Vagina (tissue), 2 donors: ENCODE results near the gene SSTR1. TPM values are rescaled to one million over a fixed set of nuclear protein-coding genes. Genes with fewer than 3 reads are reported as not detected.
"Not testable (repeated sequence)": the region's sequence is repeated elsewhere in the genome, so short reads cannot be mapped to it uniquely, and the experiment has no call there.

Source experiments
- DNase-seq, 2 donors: peaks; one replicate each; pipeline ENCODE4 v3.0.0-alpha.2; 2017; ENCODE audit errors: extremely low spot score in 2 of 2
- H3K27ac ChIP-seq: fragments of 200-600 bp; sonication (generic); one replicate; pipeline ENCODE4 v1.5.1; 2019
- H3K27me3 ChIP-seq: fragments of 200-600 bp; sonication (generic); one replicate; pipeline ENCODE4 v1.5.1; 2019
- H3K36me3 ChIP-seq, 2 donors: fragments of 200-600 bp; sonication (generic); one replicate each; pipeline ENCODE4 v1.5.1; 2017 to 2019
- H3K4me1 ChIP-seq: fragments of 200-600 bp; sonication (generic); one replicate; pipeline ENCODE4 v1.5.1; 2019
- H3K4me3 ChIP-seq, 2 donors: fragments of 200-600 bp; sonication (generic); 1 replicate in 1 of 2; 2 replicates in 1 of 2; pipeline ENCODE4 v1.5.1; 2016 to 2019
- H3K9me3 ChIP-seq: fragments of 200-600 bp; sonication (generic); one replicate; pipeline ENCODE4 v1.5.1; 2019
- CTCF ChIP-seq, 3 experiments: fragments of 450-650 bp in 2 of 3; fragments of 200-600 bp in 1 of 3; sonication (generic) in 1 of 3; IDR thresholded peaks; one replicate each; pipeline ENCODE4 v1.5.1; 2017 to 2019; ENCODE audit warnings: antibody characterized with exemption in 3 of 3, mild to moderate bottlenecking in 2 of 3, moderate library complexity in 2 of 3
- POLR2A ChIP-seq, 2 donors: fragments of 450-650 bp; IDR thresholded peaks; one replicate each; pipeline ENCODE4 v1.6.1; 2017; ENCODE audit warnings: antibody characterized with exemption in 2 of 2, mild to moderate bottlenecking in 2 of 2, moderate library complexity in 2 of 2
- POLR2AphosphoS5 ChIP-seq, 2 donors: sonication (generic); formaldehyde crosslinking; IDR thresholded peaks; one replicate each; pipeline ENCODE4 v1.9.0; 2017; ENCODE audit warnings: antibody characterized with exemption in 2 of 2, mild to moderate bottlenecking in 2 of 2, low read depth in 1 of 2; ENCODE audit not compliant: insufficient read depth in 1 of 2
- intact Hi-C: fragments of 100-400 bp; cut with DNase I; formaldehyde crosslinking; loops from one replicate; pipeline ENCODE4 v1.15.1; 2023
- total RNA-seq: library from RNA; depleted of rRNA; stranded (reverse); fragments of >200 nt; gene quantifications from one replicate; pipeline ENCODE4 v1.2.3, GENCODE V29; 2016

Gene SSTR1
- total RNA-seq, 1 donor from 2014 or later, result 1.2 TPM

GRCh38 chr14:38186216-38186615, 21.5 kb upstream of the SSTR1 start:
- TF ChIP-seq CTCF (IDR thresholded peaks at IDR 0.05) (no peak), POLR2AphosphoS5 (IDR thresholded peaks at IDR 0.05; ENCODE audit: insufficient read depth in 1 of 2, low read depth in 1 of 2) (no peak)
- Histone ChIP-seq H3K27me3 (no peaks in the 10 kb centered on the region), H3K27ac (no peak overlapping the region), H3K36me3 (no peaks in the 10 kb centered on the region), H3K4me1 (no peaks in the 10 kb centered on the region), H3K9me3 (no peaks in the 10 kb centered on the region), H3K4me3 (no peak overlapping the region)
- no peak for DNase-seq
- intact Hi-C loops, result no loop called here

- no peak for TF ChIP-seq POLR2AphosphoS5 (IDR thresholded peaks at IDR 0.05; ENCODE audit: insufficient read depth in 1 of 2, low read depth in 1 of 2)
- no peak for TF ChIP-seq CTCF (IDR thresholded peaks at IDR 0.05)
- TF ChIP-seq POLR2A (IDR thresholded peaks at IDR 0.05), result no peak
- intact Hi-C loops, result no loop called here
- no peaks in the 10 kb centered on the region for H3K27me3 ChIP-seq
- DNase-seq, result no peak
- H3K9me3 ChIP-seq, result no peaks in the 10 kb centered on the region
- H3K4me3 ChIP-seq, result no peak overlapping the region
- H3K36me3 ChIP-seq, result no peaks in the 10 kb centered on the region
- no peak overlapping the region for H3K27ac ChIP-seq
- no peaks in the 10 kb centered on the region for H3K4me1 ChIP-seq
Measured at GRCh38 chr14:38187528-38187927, 20.2 kb upstream of the SSTR1 start.

- no peaks in the 10 kb centered on the region for H3K36me3 ChIP-seq
Measured at GRCh38 chr14:38189930-38190726, 17.6 kb upstream of the SSTR1 start.

GRCh38 chr14:38190846-38191245, 16.9 kb upstream of the SSTR1 start:
- H3K9me3 ChIP-seq, H3K4me3 ChIP-seq, DNase-seq, H3K4me1 ChIP-seq, H3K36me3 ChIP-seq, H3K27me3 ChIP-seq, intact Hi-C loops, H3K27ac ChIP-seq: not testable (repeated sequence)

More at GRCh38 chr14:38189930-38190726, 17.6 kb upstream of the SSTR1 start:
- Histone ChIP-seq H3K4me3 (no peak overlapping the region), H3K27ac (no peak overlapping the region), H3K9me3 (no peaks in the 10 kb centered on the region), H3K4me1 (no peaks in the 10 kb centered on the region), H3K27me3 (no peaks in the 10 kb centered on the region)
- TF ChIP-seq POLR2AphosphoS5 (IDR thresholded peaks at IDR 0.05; ENCODE audit: insufficient read depth in 1 of 2, low read depth in 1 of 2), result no peak
- no peak for TF ChIP-seq CTCF (IDR thresholded peaks at IDR 0.05)
- no peak for TF ChIP-seq POLR2A (IDR thresholded peaks at IDR 0.05)
- no peak for DNase-seq
- intact Hi-C loops, result no loop called here

GRCh38 chr14:38191491-38191890, 16.2 kb upstream of the SSTR1 start:
- H3K36me3 ChIP-seq, intact Hi-C loops, H3K4me3 ChIP-seq, H3K27ac ChIP-seq, H3K9me3 ChIP-seq, H3K27me3 ChIP-seq, DNase-seq, H3K4me1 ChIP-seq: not testable (repeated sequence)

GRCh38 chr14:38197001-38197783, 10.5 kb upstream of the SSTR1 start:
- H3K27me3 ChIP-seq, result no peaks in the 10 kb centered on the region
- H3K27ac ChIP-seq, result no peak overlapping the region
- DNase-seq, result no peak
- no peaks in the 10 kb centered on the region for H3K9me3 ChIP-seq
- TF ChIP-seq CTCF (IDR thresholded peaks at IDR 0.05) (peak in 2 of 3 experiments; percentile 28 to 36), POLR2AphosphoS5 (IDR thresholded peaks at IDR 0.05; ENCODE audit: insufficient read depth in 1 of 2, low read depth in 1 of 2) (no peak), POLR2A (IDR thresholded peaks at IDR 0.05) (no peak)
- intact Hi-C loops, result no loop called here
- H3K4me1 ChIP-seq, result no peaks in the 10 kb centered on the region
- H3K4me3 ChIP-seq, result no peak overlapping the region
- no peaks in the 10 kb centered on the region for H3K36me3 ChIP-seq
